Coronary artery (tissue), 2 donors: ENCODE measurements around the gene RNF213.
A peak's percentile ranks its signal among the peaks of the same experiment; 100 is the strongest.
"Not testable (repeated sequence)": the region's sequence is repeated elsewhere in the genome, so short reads cannot be mapped to it uniquely, and the experiment has no call there.

Source experiments
- DNase-seq: peaks from one replicate; pipeline ENCODE4 v3.0.0-alpha.2; 2017; ENCODE audit warnings: low spot score
- H3K27ac ChIP-seq, 2 donors: fragments of 200-600 bp; sonication (generic); one replicate each; pipeline ENCODE4 v1.5.1; 2016 to 2019
- H3K4me3 ChIP-seq: fragments of 200-600 bp; sonication (generic); 2 replicates; pipeline ENCODE4 v1.5.1; 2016; ENCODE audit warnings: mild to moderate bottlenecking, moderate library complexity
- TF ChIP-seq, protein P1 (sequence below): fragments of 200-600 bp; sonication (generic); IDR thresholded peaks from one replicate; pipeline ENCODE4 v1.5.1; 2019; ENCODE audit warnings: antibody characterized with exemption

RNF213 gene

DNA sequence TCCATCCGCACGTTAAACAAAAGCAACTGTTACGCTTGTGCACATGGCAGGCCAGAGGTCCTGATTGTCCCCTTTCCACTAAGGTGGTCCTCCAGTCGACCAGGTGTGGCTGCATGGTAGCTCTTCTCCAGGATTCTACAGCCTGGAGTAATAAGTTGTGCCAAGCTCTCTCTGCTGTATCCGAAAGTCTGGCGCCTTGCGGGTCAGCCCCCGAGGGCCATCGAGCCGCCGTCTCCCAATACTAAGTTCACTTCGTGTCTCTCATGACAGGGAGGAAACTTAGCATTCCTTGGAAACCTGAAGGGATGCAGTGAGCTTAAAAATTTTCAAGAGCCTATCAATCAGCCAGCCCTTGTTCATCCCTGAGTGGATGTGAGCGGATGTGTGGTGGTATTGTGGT lies 149.0 kb downstream of the RNF213 start:
- H3K27ac ChIP-seq, result no peak overlapping the region
- no peak overlapping the region for H3K4me3 ChIP-seq
- no peak for DNase-seq
- TF ChIP-seq, protein P1, sequence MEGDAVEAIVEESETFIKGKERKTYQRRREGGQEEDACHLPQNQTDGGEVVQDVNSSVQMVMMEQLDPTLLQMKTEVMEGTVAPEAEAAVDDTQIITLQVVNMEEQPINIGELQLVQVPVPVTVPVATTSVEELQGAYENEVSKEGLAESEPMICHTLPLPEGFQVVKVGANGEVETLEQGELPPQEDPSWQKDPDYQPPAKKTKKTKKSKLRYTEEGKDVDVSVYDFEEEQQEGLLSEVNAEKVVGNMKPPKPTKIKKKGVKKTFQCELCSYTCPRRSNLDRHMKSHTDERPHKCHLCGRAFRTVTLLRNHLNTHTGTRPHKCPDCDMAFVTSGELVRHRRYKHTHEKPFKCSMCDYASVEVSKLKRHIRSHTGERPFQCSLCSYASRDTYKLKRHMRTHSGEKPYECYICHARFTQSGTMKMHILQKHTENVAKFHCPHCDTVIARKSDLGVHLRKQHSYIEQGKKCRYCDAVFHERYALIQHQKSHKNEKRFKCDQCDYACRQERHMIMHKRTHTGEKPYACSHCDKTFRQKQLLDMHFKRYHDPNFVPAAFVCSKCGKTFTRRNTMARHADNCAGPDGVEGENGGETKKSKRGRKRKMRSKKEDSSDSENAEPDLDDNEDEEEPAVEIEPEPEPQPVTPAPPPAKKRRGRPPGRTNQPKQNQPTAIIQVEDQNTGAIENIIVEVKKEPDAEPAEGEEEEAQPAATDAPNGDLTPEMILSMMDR, result no peak

DNA sequence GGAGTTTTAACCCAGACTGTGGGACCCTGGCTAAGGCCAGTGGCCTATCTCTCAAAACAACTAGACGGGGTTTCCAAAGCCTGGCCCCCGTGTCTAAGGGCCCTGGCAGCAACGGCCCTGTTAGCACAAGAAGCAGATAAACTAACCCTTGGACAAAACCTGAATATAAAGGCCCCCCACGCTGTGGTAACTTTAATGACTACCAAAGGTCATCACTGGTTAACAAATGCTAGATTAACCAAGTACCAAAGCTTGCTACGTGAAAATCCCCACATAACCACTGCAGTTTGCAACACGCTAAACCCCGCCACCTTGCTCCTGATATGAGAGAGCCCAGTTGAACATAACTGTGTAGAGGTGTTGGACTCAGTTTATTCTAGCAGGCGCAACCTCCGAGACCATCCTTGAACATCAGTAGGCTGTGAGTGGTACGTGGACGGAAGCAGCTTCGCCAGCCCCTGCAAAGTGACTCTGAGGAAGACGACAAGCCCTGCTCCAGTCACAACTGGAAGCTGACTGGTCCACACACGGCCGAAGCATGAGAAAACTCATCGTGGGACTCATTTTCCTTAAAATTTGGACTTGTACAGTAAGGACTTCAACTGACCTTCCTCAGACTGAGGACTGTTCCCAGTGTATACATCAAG lies 149.9 kb downstream of the RNF213 start:
- not testable (repeated sequence) for DNase-seq, H3K27ac ChIP-seq, H3K4me3 ChIP-seq

DNA sequence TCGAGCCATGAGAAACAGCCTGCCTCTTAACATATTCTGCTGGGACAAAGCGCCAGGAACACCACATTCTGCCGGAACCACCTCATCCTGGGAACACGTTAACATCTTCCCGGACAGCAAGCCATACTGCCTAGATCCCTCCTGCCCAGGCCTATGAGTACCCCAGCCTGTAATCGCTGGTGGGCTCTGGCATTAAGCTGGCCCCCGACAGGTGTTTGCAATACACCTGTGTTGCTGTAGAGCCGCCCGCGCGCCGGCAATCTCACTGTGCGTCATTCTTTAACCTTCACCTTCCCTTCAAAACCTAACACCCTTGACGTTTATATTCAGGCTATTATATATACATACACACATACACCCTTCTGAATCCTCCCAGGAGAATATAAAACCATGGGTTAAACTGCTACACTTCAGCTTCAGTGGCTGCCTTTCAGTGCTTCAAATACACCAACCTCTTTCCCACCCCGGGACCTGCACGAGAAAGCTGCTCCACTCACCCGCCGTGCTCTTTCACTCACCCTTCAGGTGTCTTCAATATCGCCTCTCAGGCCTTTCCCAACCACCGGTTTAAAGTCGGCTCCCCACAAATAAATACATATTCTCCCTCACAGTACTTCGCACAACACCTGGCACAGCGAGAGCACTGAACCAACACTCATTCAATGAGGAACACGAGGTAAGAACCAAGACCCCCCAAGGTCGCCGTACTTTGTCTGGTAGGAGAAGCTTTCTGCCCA lies 153.3 kb downstream of the RNF213 start:
- TF ChIP-seq, protein P1, result no peak
- no peak for DNase-seq
- Histone ChIP-seq H3K4me3 (peak overlapping the region; percentile 97), H3K27ac (no peak overlapping the region)

DNA sequence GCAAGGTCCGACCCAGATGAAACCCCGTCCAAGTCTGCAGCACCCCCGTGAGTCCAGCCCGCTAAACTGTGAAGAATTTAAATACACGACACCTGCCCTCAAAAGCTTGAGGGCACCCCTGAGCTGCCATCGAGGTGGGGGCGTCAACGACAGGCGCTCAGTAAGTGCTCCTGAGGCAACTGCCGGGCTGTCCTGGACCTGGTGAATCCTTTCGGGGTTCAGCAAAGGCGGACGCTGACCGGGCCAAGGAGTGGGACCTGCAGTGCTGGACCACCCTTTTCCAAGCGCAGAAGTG lies 153.8 kb downstream of the RNF213 start:
- no peak for DNase-seq
- Histone ChIP-seq H3K27ac (peak overlapping the region in 1 of 2 donors; percentile 98), H3K4me3 (peak overlapping the region; percentile 97)
- TF ChIP-seq, protein P1, result no peak

DNA sequence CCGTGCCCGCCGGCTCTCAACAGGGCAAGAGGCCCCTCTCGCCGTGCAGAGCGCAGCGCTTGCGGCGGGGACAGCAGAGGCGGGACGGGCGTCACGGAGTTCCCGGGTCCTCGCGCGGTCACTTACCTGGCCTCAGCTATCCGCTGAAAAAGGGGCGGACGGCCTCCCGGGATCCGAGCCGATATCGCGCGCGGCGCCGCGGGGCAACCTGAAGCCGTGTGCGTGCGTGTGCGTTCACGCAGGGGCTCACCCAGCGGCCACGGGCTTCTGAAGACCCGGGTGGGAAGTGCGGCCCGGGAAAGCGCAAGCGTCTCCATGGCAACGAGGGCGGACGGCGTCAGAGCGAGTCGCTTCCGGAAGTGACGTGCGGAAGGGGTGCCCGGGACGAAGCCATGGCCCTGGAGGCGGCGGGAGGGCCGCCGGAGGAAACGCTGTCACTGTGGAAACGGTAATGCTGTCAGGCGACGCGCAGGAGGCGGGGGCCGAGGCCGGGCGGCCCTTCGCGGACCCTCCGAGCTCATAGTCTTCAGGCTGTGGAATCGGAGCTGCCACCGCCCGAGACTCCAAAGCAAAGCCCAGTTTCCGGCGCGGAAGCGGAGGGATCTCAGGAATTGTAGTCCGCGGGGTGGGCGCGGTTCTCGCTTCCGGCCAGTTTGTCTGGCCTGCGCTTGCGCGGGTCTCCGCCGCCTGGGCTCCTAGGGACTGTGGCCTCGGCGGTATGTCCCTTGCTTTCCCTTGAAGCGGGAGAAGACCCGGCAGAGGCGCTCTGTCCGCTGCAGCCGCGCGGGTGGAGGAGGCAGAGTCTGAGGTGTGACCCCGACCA lies 154.4 kb downstream of the RNF213 start, which contains the start of gene ENDOV:
ENDOV (plus strand) TSS at position 365 of the 823 bp plus-strand sequence; CDS start at position 393, 28 bp downstream.
- peak within 1 kb of the TSS; percentile 97 for H3K4me3 ChIP-seq
- H3K27ac ChIP-seq, result peak within 1 kb of the TSS; percentile 93 to 98
- peak; percentile 95 for DNase-seq
- TF ChIP-seq, protein P1, result no peak

DNA sequence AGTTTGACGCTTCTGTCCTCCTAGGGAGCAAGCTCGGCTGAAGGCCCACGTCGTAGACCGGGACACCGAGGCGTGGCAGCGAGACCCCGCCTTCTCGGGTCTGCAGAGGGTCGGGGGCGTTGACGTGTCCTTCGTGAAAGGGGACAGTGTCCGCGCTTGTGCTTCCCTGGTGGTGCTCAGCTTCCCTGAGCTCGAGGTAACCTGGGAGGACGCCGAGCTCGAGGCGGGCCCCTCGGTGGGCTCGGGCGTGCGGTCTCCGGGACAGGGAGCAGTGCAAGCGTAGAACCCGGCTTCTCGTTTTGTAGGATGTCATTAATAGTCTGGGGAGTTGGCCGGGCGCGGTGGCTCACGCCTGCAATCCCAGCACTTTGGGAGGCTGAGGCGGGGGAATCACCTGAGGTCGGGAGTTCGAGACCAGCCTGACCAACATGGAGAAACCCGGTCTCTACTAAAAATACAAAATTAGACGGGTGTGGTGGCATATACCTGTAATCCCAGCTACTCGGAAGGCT lies 155.0 kb downstream of the RNF213 start:
- Histone ChIP-seq H3K4me3 (peak overlapping the region; percentile 97), H3K27ac (peak overlapping the region; percentile 93 to 98)
- TF ChIP-seq, protein P1, result no peak
- DNase-seq, result no peak

DNA sequence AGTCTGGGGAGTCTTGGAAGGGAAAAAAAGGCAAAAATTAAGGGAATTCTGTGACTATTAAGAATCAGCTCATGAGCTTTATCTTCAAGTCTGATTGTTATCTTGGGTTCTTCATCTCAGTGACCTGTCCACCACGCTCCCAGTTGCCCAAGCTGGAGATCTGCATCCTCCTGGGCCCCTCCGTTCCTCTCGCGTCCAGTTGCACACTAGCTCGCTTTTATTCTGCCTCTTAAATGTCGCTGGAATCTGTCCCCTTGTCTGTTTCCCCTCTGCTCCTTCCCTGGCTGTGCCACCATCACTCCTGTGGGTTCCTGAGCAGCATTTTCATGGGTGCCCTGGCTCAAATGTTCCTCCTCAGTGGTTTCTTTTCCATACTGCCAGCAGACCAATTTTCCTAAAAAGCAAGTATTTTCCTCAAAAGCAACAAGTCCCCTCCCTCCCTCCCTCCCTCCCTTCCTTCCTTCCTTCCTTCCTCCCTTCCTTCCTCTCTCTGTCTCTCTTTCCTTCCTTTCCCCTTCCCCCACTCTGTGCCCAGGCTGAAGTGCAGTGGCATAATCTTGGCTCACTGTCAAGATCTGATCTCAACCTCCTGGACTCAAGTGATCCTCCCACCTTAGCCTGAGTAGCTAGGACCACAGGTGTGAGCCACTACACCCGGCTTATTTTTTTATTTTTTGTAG lies 155.7 kb downstream of the RNF213 start:
- TF ChIP-seq, protein P1, result no peak
- no peak for DNase-seq
- Histone ChIP-seq H3K4me3 (peak overlapping the region; percentile 97), H3K27ac (no peak overlapping the region)
